ENCODE results near the gene MAP1LC3B. TPM values are rescaled to one million over a fixed set of nuclear protein-coding genes. Genes with fewer than 3 reads are reported as not detected.
"Not testable (repeated sequence)": the region's sequence is repeated elsewhere in the genome, so short reads cannot be mapped to it uniquely, and the experiment has no call there.

The MAP1LC3B gene
- polyA plus RNA-seq, 4 donors = 58.5 to 72.7 (median 66.1) TPM

- no peak for DNase-seq (ENCODE audit: low read depth in 4 of 4, low spot score in 2 of 4)
Measured at GRCh38 chr16:87359121-87359520, 33.0 kb upstream of the MAP1LC3B start.

DNA sequence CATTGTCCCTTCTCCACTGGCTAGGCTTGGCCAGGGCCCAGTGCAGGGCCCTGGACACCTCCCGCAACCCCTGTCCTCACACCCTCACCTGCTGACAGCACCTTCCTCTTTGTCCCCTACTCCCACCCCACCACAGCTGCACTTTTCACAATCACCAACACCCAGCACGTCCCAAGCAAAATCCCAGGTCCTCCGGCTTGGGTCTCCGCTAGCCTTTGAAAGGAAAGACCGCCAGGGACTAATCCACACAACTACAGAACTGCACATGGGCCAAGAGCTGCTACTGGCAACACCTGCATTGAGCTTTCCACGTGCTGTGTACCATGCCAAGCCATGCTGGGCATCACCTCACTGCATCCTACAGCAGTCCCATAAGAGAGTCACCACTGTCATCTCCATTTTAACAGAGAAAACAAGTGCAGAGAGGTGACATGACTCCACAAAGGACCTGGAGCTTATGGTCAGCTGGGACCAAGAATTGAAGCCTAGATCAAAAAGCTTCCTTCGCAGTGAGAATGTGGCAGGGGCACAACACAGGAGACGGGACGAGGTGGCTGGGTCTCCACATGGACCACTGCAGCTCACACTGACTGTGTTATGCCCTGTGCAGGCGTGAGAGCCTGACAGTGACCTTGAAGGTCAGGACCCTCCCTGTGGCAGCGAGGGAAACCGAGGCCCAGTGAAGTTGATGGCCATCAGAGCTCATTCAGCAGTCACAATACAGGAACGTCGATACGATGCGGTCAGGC is 31.1 kb upstream of the MAP1LC3B start:
- no peak for DNase-seq (ENCODE audit: low read depth in 4 of 4, low spot score in 2 of 4)

DNA sequence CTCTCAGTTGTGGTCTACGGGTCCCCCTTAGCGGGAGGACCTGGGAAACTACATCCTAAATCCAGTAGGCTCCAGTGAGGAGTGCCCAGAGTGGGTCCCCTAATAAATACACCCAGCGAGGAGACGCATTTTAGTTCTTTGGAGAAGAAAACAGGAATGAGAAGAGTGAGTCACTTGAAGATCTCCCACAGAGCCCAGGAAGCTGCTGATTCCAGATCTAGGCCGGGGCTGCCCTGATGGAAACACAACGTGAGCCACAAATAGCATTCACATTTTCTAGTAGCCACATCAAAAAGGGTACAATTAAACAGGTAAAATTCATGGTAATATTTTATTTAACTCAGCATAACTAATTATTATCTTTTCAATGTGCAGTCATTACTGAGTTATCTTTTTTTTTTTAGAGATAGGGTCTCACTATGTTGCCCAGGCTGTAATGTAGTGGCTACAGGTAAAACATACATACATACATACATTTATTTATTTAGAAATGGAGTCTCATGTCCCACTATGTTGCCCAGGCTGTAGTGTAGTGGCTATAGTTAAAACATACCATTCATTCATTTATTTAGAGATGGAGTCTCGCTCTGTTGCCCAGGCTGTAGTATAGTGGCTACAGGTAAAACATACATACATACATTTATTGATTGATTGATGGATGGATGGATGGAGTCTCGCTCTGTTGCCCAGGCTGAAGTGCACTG is 30.1 kb upstream of the MAP1LC3B start:
- no peak for DNase-seq (ENCODE audit: low read depth in 4 of 4, low spot score in 2 of 4)

DNA sequence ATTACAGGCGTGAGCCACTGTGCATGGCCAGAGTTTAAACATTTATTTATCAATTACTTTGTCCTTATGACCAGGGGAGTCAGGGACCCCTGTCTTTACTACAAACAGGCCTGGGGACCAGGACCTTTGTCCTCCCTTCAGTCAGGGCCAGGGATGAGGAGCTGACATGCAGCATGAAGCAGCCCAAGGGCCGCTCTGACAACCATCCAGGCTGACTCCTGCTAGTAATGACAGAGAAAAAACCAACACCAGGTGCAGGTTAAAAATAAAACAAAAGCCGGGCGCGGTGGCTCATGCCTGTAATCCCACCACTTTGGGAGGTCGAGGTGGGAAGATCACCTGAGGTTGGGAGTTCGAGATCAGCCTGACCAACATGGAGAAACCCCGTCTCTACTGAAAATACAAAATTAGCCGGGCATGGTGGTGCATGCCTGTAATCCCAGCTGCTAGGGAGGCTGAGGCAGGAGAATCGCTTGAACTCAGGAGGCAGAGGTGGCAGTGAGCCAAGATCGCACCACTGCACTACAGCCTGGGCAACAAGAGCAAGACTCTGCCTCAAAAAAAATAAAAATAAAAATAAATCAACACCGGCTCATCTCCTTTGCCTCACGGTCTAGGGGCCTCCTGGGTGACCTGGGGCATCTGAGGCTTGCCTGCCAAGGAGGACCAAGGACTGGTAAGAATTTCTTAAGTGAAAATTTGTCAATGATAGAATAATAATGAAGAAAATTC is 29.1 kb upstream of the MAP1LC3B start:
- not testable (repeated sequence) for DNase-seq (ENCODE audit: low read depth in 4 of 4, low spot score in 2 of 4)

DNA sequence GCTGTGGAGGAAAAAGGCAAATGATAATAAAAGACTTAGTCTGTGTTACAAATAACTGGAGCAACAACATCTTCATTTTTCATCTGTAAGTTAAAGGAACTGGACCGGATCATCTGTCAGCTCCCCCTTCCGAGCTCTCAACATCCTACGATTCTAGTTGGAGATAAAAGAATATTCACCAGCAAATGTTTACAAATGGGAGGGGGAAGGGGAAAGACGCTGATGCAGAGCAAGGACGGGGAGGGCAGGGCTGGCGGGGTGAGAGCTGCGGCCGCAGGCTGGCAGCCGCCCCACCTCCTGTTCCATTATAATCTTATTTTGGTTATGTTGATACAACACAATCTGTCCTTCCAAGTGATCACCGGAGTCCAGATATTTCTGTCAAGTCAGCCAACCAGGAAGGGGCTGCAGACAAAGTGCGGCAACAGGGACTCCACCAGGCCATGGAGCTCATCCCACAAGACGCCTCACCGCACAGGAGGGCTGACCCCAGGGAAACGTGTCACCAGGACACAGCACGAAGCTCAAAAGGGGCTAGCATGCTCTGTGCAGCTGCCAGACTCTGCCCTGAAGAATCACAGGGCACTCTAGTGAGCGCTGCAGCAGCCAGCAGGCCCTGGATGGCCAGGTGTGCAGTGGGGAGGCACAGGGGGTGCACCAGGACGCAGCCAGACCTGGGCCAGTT is 28.2 kb upstream of the MAP1LC3B start:
- DNase-seq (ENCODE audit: low read depth in 4 of 4, low spot score in 2 of 4) = no peak

DNA sequence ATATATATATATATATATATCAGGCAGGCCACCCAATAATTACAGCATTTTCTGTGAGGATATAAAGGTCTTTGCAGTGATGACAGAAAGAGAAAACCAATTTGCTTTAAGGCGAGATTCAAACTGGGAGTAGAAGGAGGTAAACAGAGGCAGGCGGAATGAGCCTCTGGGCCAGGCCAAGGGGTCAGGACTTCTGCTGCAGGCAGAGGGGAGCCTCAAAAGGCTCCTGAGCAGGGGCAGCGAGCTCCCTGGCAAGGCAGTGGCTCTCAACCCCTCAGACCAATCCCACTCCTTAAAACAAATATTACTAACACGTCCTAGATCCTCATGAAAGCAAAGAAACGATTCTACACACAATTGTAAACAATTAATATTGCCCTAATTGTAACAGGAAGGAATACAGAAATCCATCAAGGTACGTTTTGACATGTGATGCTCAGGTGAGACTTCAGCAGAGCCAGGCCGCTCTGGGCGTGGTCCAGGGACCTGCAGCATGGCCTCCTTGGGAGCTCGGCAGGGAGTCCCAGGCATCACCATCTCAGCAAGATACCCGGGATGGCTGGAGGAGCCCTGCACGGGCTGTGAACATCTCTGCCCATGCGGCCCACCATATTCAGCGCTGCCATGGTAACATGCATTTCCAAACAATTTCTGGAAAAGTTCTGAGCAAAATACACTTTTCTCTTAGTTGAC is 27.0 kb upstream of the MAP1LC3B start:
- no peak for DNase-seq (ENCODE audit: low read depth in 4 of 4, low spot score in 2 of 4)

DNA sequence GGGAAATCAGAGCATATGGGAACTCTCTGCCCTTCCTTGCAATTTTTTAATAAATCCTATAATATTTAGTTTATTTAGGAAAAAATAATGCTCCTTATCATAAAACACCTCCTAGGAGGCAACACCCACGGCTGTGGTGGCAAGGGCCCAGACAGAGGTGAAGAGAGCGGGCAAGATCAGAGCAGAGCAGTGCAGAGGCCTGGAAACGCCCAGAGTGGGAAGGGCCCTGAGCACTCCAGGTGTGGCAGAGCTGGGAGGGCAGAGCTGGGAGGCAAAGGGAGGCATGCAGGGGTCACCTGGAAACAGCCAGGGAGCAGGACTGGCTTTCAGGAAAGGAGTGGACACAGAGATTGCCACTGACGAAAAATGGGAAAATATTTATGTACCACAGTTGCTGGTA is 25.8 kb upstream of the MAP1LC3B start:
- DNase-seq (ENCODE audit: low read depth in 4 of 4, low spot score in 2 of 4) = no peak

DNA sequence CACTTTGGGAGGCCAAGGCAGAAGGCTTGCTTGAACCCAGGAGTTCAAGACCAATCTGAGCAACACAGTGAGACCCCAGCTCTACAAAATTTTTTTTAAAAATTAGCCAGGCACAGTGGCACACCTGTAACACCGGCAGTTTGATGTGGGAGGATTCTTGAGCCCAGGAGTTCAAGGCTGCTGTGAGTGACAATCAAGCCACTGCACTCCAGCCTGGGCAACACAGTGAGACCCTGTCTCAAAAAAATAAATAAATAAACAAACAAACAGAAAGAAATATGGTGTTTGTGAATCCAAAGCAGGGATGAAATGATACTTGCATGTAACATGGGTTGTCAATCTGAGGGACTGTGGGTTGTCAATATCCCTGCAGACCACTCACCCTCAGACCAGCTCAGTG is 25.2 kb upstream of the MAP1LC3B start:
- no peak for DNase-seq (ENCODE audit: low read depth in 4 of 4, low spot score in 2 of 4)

- no peak for DNase-seq (ENCODE audit: low read depth in 4 of 4, low spot score in 2 of 4)
Measured at GRCh38 chr16:87367529-87367928, 24.6 kb upstream of the MAP1LC3B start.

- DNase-seq (ENCODE audit: low read depth in 4 of 4, low spot score in 2 of 4) = no peak
Measured at GRCh38 chr16:87368029-87368770, 23.9 kb upstream of the MAP1LC3B start.

GRCh38 chr16:87369117-87369765 is 22.9 kb upstream of the MAP1LC3B start:
- DNase-seq (ENCODE audit: low read depth in 4 of 4, low spot score in 2 of 4) = no peak

- DNase-seq (ENCODE audit: low read depth in 4 of 4, low spot score in 2 of 4) = no peak
Measured at GRCh38 chr16:87369796-87370719, 22.1 kb upstream of the MAP1LC3B start.

DNA sequence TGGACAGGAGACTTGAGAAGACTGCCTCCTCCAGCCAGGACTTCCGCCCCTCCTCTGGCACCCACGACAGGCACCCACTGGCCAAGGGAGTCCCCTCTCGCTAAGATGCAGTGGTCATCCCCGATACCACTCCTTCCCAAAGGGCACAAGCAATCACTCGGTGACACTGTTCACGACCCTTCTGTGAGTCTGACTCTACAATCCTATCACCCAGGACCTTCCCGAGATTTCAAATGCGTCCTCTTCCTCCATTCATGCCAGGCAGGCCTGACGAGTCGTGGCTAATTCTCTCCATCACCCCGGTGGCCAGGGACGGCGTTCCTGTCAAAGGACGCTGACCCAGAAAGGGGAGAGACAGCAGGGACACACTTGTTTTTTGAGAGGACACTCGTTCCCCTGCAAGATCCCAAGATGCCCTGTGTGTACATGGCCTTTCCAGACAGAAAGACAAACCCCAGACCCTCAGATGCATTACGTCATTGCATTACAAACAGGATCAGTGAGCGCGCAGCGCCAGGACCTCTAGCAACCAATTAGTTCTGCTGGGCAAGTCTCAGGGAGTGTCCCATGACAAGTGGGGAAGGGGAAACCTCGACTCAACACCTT is 20.8 kb upstream of the MAP1LC3B start:
- no peak for DNase-seq (ENCODE audit: low read depth in 4 of 4, low spot score in 2 of 4)

GRCh38 chr16:87372305-87372704 is 19.8 kb upstream of the MAP1LC3B start:
- DNase-seq (ENCODE audit: low read depth in 4 of 4, low spot score in 2 of 4) = no peak

- DNase-seq (ENCODE audit: low read depth in 4 of 4, low spot score in 2 of 4) = no peak
Measured at GRCh38 chr16:87374313-87374712, 17.8 kb upstream of the MAP1LC3B start.

- DNase-seq (ENCODE audit: low read depth in 4 of 4, low spot score in 2 of 4) = no peak
Measured at GRCh38 chr16:87375426-87376135, 16.6 kb upstream of the MAP1LC3B start.

- DNase-seq (ENCODE audit: low read depth in 4 of 4, low spot score in 2 of 4) = no peak
Measured at GRCh38 chr16:87376660-87377059, 15.5 kb upstream of the MAP1LC3B start.
